Spinal cord (tissue), 10 donors: ENCODE data around the gene KRTAP12-3. TPM values are rescaled to one million over a fixed set of nuclear protein-coding genes. Genes with fewer than 3 reads are reported as not detected.
"Not testable (repeated sequence)": the region's sequence is repeated elsewhere in the genome, so short reads cannot be mapped to it uniquely, and the experiment has no call there.

Source experiments
- DNase-seq, 6 donors: peaks; one replicate each; pipeline versions ENCODE4 v3.0.0 to v3.0.0-alpha.2; 2013 to 2015; ENCODE audit warnings: low spot score in 6 of 6, low read depth in 4 of 6
- H3K27ac ChIP-seq: one replicate; pipeline ENCODE4 v1.5.1; 2013; ENCODE audit warnings: low read depth, low read length, control low read depth
- H3K27me3 ChIP-seq: one replicate; pipeline ENCODE4 v1.6.1; 2013; ENCODE audit warnings: low read length; ENCODE audit not compliant: control insufficient read depth, insufficient read depth
- H3K36me3 ChIP-seq: one replicate; pipeline ENCODE4 v1.6.1; 2013; ENCODE audit warnings: low read length; ENCODE audit not compliant: control insufficient read depth, insufficient read depth
- H3K4me1 ChIP-seq: one replicate; pipeline ENCODE4 v1.6.1; 2013; ENCODE audit warnings: low read length; ENCODE audit not compliant: control insufficient read depth, insufficient read depth
- H3K4me3 ChIP-seq: one replicate; pipeline ENCODE4 v1.5.1; 2013; ENCODE audit warnings: low read depth, low read length, control low read depth
- H3K9me3 ChIP-seq: one replicate; pipeline ENCODE4 v1.6.1; 2013; ENCODE audit warnings: low read length; ENCODE audit not compliant: control insufficient read depth, insufficient read depth
- WGBS: methylation state at CpG from one replicate; pipeline ENCODE4 v1.1.5; 2013; ENCODE audit warnings: missing lambda C conversion rate; ENCODE audit not compliant: insufficient coverage; 5-methylcytosine and 5-hydroxymethylcytosine counted together
- polyA plus RNA-seq, 2 donors: library from polyadenylated mRNA; unstranded; fragments of 120-200 nt; gene quantifications; one replicate each; pipeline ENCODE4 v1.2.1, GENCODE V29; 2013; ENCODE audit not compliant: insufficient read length in 2 of 2
- total RNA-seq, 2 donors: library from RNA; depleted of rRNA in 1 of 2; stranded (reverse); fragments of 120-200 nt in 1 of 2; fragments of >200 nt in 1 of 2; gene quantifications; one replicate each; pipeline versions ENCODE4 v1.2.3 to v1.2.4, GENCODE V29; 2013 to 2014
- donor health status: healthy.

Gene KRTAP12-3
- total and polyA plus RNA-seq, 4 donors = not detected

- no peak for DNase-seq
- Histone ChIP-seq H3K4me3 (no peak overlapping the region), H3K27ac (no peak overlapping the region), H3K27me3 (no peaks in the 10 kb centered on the region), H3K4me1 (peaks cover 8% of the 10 kb centered on the region), H3K9me3 (no peaks in the 10 kb centered on the region), H3K36me3 (no peaks in the 10 kb centered on the region)
- 90% methylated on average over 19 of the region's 20 CpGs for WGBS
Measured at GRCh38 chr21:44650265-44650972, 7.3 kb upstream of the KRTAP12-3 start.

GRCh38 chr21:44650973-44651675 lies 6.6 kb upstream of the KRTAP12-3 start:
- no peak for DNase-seq
- no peaks in the 10 kb centered on the region for H3K9me3 ChIP-seq
- no peak overlapping the region for H3K27ac ChIP-seq
- H3K36me3 ChIP-seq = no peaks in the 10 kb centered on the region
- WGBS = 94% methylated on average over 9 of the region's 12 CpGs
- H3K4me1 ChIP-seq = peaks cover 8% of the 10 kb centered on the region
- no peak overlapping the region for H3K4me3 ChIP-seq
- no peaks in the 10 kb centered on the region for H3K27me3 ChIP-seq

DNA sequence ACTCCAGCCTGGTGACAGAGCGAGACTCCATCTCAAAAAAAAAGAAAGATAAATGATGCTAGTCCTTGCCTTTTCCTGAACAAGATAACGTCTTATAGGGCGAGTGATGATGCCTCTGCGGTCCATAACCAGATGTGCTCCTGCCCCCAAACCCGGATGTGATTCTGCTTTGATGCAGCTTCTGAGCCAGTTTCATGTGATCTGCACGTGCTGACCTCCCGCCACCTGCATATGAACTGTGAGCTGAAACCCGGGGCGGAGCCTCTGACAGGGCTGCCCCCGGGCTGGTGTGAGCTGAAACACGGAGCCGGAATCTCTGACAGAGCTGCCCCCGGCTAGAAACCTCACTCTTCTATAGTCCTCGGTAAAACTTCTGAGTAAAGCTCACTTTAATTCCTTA lies 4.6 kb upstream of the KRTAP12-3 start:
- H3K4me3 ChIP-seq = no peak overlapping the region
- no peaks in the 10 kb centered on the region for H3K4me1 ChIP-seq
- no peaks in the 10 kb centered on the region for H3K36me3 ChIP-seq
- H3K27ac ChIP-seq = no peak overlapping the region
- WGBS = 68% methylated on average over 12 of the region's 14 CpGs
- no peak for DNase-seq
- no peaks in the 10 kb centered on the region for H3K9me3 ChIP-seq
- H3K27me3 ChIP-seq = no peaks in the 10 kb centered on the region

DNA sequence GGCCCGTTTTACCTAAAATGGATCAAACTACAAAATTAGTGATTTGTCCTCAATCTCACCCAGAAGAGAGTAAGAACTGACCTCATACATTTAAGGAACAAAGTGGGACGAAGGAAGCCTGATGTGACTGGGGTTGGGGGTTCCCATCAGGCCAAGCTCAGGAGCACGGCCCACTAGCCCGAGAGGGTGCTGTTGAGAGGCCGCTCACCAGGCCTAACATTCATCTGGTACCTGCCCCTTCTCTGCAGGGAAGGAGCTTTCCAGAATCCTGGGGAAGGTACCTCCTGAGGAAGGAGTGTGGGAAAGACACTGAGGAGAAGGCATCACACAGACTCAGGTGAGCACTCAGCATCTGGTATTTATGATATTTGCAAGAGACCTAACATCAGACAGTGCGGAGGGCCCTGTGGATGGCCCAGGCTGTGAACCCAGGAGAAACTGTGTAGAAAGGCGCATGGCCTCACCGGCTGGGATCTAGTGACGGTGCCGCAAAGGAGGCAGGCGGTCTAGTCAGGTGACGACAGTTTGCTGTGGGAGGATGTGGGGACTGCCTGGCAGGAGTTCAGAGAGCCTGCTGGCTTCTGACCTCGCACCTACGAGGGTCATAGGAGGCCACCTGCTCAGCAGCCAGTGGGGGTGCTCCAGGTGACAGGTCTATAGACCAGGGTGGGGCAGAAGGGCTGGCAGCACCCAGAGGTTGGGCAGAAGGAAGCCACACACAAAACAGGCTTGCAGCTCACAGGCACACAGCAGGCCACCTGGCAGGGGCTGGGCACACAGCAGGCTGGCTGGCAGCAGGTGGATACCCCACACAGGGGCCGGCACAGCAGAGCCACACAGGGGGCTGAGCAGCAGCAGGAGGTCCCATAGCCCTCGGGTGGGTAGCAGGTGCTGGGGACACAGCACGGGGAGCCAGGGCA lies 3.8 kb upstream of the KRTAP12-3 start:
- 78% methylated on average over 15 of the region's 17 CpGs for WGBS
- Histone ChIP-seq H3K4me3 (no peak overlapping the region), H3K4me1 (no peaks in the 10 kb centered on the region), H3K27me3 (no peaks in the 10 kb centered on the region), H3K27ac (no peak overlapping the region), H3K9me3 (no peaks in the 10 kb centered on the region), H3K36me3 (no peaks in the 10 kb centered on the region)
- DNase-seq = no peak

DNA sequence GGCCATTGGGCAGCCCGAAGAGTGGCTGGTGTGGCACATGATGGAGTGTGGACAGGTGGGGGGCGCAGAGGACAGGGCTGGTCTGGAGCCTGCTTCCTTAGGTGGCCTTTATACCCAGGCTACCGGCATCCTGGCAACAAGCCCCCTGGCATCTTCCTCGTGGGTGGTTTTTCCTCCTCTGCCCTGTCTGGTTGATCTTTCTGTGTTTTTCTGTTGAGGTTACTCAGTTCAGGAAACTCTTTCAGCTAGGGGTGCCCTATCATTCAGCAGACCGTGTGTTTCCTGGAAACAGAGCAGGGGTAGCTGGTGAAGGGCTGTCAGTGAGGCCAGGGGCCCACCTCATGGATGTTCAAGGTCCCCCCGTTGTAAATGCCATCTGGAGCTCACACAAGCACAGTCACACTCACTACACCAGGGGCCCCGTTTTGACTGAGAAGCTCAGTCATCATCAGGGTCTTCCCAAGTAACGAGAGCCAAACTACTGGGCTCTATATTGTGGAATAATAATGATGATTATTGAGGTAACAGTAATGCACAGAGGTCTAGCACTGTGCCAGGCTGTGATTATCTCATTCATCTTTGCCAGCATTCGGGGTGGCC lies 3.1 kb upstream of the KRTAP12-3 start, which contains the start of gene KRTAP12-4:
Gene KRTAP12-4, minus strand, starts transcription at position 84 of the 600 bp plus-strand sequence. Its CDS starts 45 bp downstream, at position 39.
- Histone ChIP-seq H3K9me3 (no peaks in the 10 kb centered on the region), H3K27me3 (no peaks in the 10 kb centered on the region), H3K27ac (no peak within 1 kb of the TSS), H3K4me1 (no peaks in the 10 kb centered on the region), H3K36me3 (no peaks in the 10 kb centered on the region), H3K4me3 (no peak within 1 kb of the TSS)
- 63% methylated on average over 5 of the region's 9 CpGs for WGBS
- no peak for DNase-seq

GRCh38 chr21:44656868-44657267 lies 864 bp upstream of the KRTAP12-3 start:
- H3K36me3 ChIP-seq = no peaks in the 10 kb centered on the region
- no peaks in the 10 kb centered on the region for H3K9me3 ChIP-seq
- DNase-seq = no peak
- H3K4me3 ChIP-seq = no peak overlapping the region
- no peak overlapping the region for H3K27ac ChIP-seq
- 80% methylated on average over 1 of the region's 1 CpG for WGBS
- no peaks in the 10 kb centered on the region for H3K27me3 ChIP-seq
- H3K4me1 ChIP-seq = no peaks in the 10 kb centered on the region

GRCh38 chr21:44658541-44658910 lies 794 bp downstream of the KRTAP12-3 start:
- H3K36me3 ChIP-seq = no peaks in the 10 kb centered on the region
- H3K9me3 ChIP-seq = no peaks in the 10 kb centered on the region
- 100% methylated on average over 1 of the region's 5 CpGs for WGBS
- no peak overlapping the region for H3K4me3 ChIP-seq
- no peak for DNase-seq
- H3K4me1 ChIP-seq = no peaks in the 10 kb centered on the region
- no peak overlapping the region for H3K27ac ChIP-seq
- H3K27me3 ChIP-seq = no peaks in the 10 kb centered on the region

DNA sequence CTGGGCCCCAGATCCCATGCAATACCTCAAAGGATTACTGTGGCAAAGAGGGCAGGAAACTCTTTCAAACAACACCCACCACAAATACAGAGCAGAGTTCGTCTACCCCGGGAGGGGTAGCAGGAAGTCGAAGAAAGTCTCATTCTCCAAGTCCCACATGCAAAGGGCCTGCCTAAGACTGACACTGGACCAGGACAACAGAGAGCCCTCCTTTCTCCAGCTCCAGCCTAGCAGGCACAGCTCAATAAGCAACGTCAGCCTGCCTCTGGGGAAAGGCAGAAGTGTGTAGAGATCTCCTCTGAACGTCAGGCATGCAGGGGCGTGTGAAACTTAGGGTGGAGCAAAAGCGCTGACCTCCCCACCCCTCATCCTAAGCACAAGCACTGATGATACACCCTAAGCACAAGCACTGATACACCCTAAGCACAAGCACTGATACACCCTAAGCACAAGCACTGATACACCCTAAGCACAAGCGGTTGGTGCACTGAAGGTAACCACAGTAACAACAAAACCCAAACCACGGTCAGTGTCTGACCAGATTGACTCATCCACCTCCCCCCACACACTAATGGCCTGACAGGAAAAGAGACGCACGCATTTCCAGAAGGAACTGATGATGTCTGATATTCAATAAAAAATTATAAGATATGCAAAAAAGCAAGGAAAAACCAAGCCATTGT lies 1.3 kb downstream of the KRTAP12-3 start:
- no peaks in the 10 kb centered on the region for H3K9me3 ChIP-seq
- H3K4me1 ChIP-seq = no peaks in the 10 kb centered on the region
- no peak overlapping the region for H3K27ac ChIP-seq
- DNase-seq = no peak
- no peaks in the 10 kb centered on the region for H3K27me3 ChIP-seq
- no peaks in the 10 kb centered on the region for H3K36me3 ChIP-seq
- H3K4me3 ChIP-seq = no peak overlapping the region
- WGBS = 58% methylated on average over 4 of the region's 11 CpGs

DNA sequence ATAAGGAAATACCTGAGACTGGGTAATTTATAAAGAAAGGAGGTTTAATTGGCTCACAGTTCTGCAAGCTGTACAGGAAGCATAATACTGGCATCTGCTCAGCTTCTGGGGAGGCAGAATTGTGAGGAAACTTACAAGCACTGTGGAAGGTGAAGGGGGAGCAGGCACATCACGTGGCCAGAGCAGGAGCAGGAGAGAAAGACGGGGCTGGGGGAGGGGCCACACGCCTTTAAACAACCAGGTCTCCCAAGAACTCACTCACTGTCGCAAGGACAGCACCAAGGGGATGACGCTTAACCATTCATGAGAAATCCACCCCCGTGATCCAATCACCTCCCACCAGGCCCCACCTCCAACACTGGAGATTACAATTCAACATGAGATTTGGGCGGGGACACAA lies 3.8 kb downstream of the KRTAP12-3 start:
- DNase-seq, H3K27me3 ChIP-seq, H3K4me1 ChIP-seq, H3K9me3 ChIP-seq, H3K36me3 ChIP-seq, H3K27ac ChIP-seq, H3K4me3 ChIP-seq: not testable (repeated sequence)
- 53% methylated on average over 5 of the region's 7 CpGs for WGBS
